ENCODE measurements around the gene COL11A2.
"Not testable (repeated sequence)": the region's sequence is repeated elsewhere in the genome, so short reads cannot be mapped to it uniquely, and the experiment has no call there.

Gene COL11A2

DNA sequence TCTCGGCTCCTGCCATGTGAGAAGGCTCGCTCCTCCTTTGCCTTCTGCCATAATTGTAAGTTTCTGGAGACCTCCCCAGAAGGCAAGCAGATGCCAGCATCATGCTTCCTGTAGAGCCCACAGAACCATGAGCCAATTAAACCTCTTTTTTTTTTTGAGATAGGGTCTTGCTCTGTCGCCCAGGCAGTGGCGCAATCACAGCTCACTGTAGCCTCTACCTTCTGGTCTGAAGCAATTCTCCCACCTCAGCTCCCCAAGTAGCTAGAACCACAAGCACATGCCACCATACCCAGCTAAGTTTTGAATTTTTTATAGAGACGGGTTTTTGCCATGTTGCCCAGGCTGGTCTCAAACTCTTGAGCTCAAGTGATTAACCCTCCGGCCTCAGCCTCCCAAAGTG lies 44.6 kb upstream of the COL11A2 start:
- H3K79me2 ChIP-seq (ENCODE audit: insufficient read depth, low read length): no peaks in the 10 kb centered on the region
- H3K27ac ChIP-seq (ENCODE audit: low read length): no peak overlapping the region
- H2AFZ ChIP-seq (ENCODE audit: low read depth, low read length): no peak overlapping the region
- H3K4me2 ChIP-seq (ENCODE audit: insufficient read depth, low read length): no peak overlapping the region
- no peaks in the 10 kb centered on the region for H3K9me3 ChIP-seq (ENCODE audit: insufficient read depth, low read length, severe bottlenecking)
- H4K20me1 ChIP-seq (ENCODE audit: insufficient read depth, low read length): no peaks in the 10 kb centered on the region
- peaks cover 25% of the 10 kb centered on the region for H3K27me3 ChIP-seq (ENCODE audit: insufficient read depth, low read length, poor library complexity)
- H3K9ac ChIP-seq (ENCODE audit: low read depth, low read length): no peak overlapping the region
- no peak for DNase-seq
- TF ChIP-seq, protein P1, sequence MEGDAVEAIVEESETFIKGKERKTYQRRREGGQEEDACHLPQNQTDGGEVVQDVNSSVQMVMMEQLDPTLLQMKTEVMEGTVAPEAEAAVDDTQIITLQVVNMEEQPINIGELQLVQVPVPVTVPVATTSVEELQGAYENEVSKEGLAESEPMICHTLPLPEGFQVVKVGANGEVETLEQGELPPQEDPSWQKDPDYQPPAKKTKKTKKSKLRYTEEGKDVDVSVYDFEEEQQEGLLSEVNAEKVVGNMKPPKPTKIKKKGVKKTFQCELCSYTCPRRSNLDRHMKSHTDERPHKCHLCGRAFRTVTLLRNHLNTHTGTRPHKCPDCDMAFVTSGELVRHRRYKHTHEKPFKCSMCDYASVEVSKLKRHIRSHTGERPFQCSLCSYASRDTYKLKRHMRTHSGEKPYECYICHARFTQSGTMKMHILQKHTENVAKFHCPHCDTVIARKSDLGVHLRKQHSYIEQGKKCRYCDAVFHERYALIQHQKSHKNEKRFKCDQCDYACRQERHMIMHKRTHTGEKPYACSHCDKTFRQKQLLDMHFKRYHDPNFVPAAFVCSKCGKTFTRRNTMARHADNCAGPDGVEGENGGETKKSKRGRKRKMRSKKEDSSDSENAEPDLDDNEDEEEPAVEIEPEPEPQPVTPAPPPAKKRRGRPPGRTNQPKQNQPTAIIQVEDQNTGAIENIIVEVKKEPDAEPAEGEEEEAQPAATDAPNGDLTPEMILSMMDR (IDR thresholded peaks at IDR 0.05; ENCODE audit: borderline replicate concordance, extremely low read depth, low read length, poor library complexity, severe bottlenecking): no peak
- no peak for TF ChIP-seq EZH2 (IDR thresholded peaks at IDR 0.05; ENCODE audit: borderline replicate concordance, low read depth, low read length, severe bottlenecking)
- no peak for ATAC-seq (ENCODE audit: insufficient read depth, low read depth)
- H3K4me3 ChIP-seq (ENCODE audit: low read depth in 1 of 2, low read length in 2 of 2): no peak overlapping the region
- no peaks in the 10 kb centered on the region for H3K4me1 ChIP-seq (ENCODE audit: insufficient read depth, low read length)
- H3K36me3 ChIP-seq (ENCODE audit: insufficient read depth, low read length): no peaks in the 10 kb centered on the region

DNA sequence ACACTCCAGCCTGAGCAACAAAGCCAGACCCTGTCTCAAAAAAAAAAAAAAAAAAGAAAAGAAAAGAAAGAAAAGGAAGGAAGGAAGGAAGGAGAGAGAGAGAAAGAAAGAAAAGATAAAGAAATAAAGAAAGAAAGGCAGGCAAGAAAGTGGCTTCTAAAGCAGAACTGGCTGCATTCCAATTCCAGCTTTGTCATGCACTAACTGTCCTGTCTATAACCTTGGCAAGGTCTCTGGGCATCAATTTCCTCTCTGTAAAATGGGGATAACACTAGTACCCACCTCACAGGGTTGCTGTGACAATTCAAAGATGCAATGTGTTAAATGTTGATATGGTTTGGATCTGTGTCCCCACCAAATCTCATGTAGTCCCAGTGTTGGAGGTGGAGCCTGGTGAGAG lies 44.1 kb upstream of the COL11A2 start:
- H3K9ac ChIP-seq (ENCODE audit: low read depth, low read length): no peak overlapping the region
- TF ChIP-seq EZH2 (IDR thresholded peaks at IDR 0.05; ENCODE audit: borderline replicate concordance, low read depth, low read length, severe bottlenecking): no peak
- TF ChIP-seq, protein P1 (IDR thresholded peaks at IDR 0.05; ENCODE audit: borderline replicate concordance, extremely low read depth, low read length, poor library complexity, severe bottlenecking): no peak
- DNase-seq (no peak), ATAC-seq (ENCODE audit: insufficient read depth, low read depth) (no peak)
- H2AFZ ChIP-seq (ENCODE audit: low read depth, low read length): no peak overlapping the region
- no peaks in the 10 kb centered on the region for H4K20me1 ChIP-seq (ENCODE audit: insufficient read depth, low read length)
- no peaks in the 10 kb centered on the region for H3K9me3 ChIP-seq (ENCODE audit: insufficient read depth, low read length, severe bottlenecking)
- no peak overlapping the region for H3K4me3 ChIP-seq (ENCODE audit: low read depth in 1 of 2, low read length in 2 of 2)
- no peaks in the 10 kb centered on the region for H3K36me3 ChIP-seq (ENCODE audit: insufficient read depth, low read length)
- H3K27me3 ChIP-seq (ENCODE audit: insufficient read depth, low read length, poor library complexity): peaks cover 25% of the 10 kb centered on the region
- no peak overlapping the region for H3K4me2 ChIP-seq (ENCODE audit: insufficient read depth, low read length)
- no peaks in the 10 kb centered on the region for H3K4me1 ChIP-seq (ENCODE audit: insufficient read depth, low read length)
- no peaks in the 10 kb centered on the region for H3K79me2 ChIP-seq (ENCODE audit: insufficient read depth, low read length)
- H3K27ac ChIP-seq (ENCODE audit: low read length): no peak overlapping the region

DNA sequence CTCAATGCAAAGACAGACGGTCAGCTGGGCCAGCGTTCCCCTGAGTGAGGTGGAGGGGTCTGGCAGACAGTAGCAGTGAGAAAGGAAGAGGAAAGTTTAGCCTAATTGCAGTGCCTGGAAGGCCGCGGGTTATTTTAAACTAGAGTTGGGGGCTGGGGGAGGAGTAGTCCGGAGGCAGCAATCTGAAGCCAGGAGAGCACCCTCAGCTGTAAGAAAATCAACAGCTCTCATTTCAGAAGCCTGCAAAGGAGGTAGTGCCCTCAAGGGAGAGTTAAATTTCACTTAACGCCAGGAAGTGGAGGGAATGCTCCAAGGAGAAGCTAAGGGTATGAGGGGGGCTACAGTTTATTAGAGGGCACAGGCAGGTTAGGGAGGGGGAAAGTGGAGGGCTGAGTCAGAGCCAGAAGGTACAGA lies 43.0 kb upstream of the COL11A2 start:
- no peak overlapping the region for H3K4me2 ChIP-seq (ENCODE audit: insufficient read depth, low read length)
- H3K36me3 ChIP-seq (ENCODE audit: insufficient read depth, low read length): no peaks in the 10 kb centered on the region
- no peak overlapping the region for H3K4me3 ChIP-seq (ENCODE audit: low read depth in 1 of 2, low read length in 2 of 2)
- ATAC-seq (ENCODE audit: insufficient read depth, low read depth) (no peak), DNase-seq (no peak)
- no peak overlapping the region for H3K9ac ChIP-seq (ENCODE audit: low read depth, low read length)
- no peak for TF ChIP-seq EZH2 (IDR thresholded peaks at IDR 0.05; ENCODE audit: borderline replicate concordance, low read depth, low read length, severe bottlenecking)
- TF ChIP-seq, protein P1 (IDR thresholded peaks at IDR 0.05; ENCODE audit: borderline replicate concordance, extremely low read depth, low read length, poor library complexity, severe bottlenecking): no peak
- no peaks in the 10 kb centered on the region for H3K79me2 ChIP-seq (ENCODE audit: insufficient read depth, low read length)
- no peaks in the 10 kb centered on the region for H3K4me1 ChIP-seq (ENCODE audit: insufficient read depth, low read length)
- H2AFZ ChIP-seq (ENCODE audit: low read depth, low read length): no peak overlapping the region
- no peaks in the 10 kb centered on the region for H4K20me1 ChIP-seq (ENCODE audit: insufficient read depth, low read length)
- H3K9me3 ChIP-seq (ENCODE audit: insufficient read depth, low read length, severe bottlenecking): no peaks in the 10 kb centered on the region
- peaks cover 25% of the 10 kb centered on the region for H3K27me3 ChIP-seq (ENCODE audit: insufficient read depth, low read length, poor library complexity)
- no peak overlapping the region for H3K27ac ChIP-seq (ENCODE audit: low read length)

DNA sequence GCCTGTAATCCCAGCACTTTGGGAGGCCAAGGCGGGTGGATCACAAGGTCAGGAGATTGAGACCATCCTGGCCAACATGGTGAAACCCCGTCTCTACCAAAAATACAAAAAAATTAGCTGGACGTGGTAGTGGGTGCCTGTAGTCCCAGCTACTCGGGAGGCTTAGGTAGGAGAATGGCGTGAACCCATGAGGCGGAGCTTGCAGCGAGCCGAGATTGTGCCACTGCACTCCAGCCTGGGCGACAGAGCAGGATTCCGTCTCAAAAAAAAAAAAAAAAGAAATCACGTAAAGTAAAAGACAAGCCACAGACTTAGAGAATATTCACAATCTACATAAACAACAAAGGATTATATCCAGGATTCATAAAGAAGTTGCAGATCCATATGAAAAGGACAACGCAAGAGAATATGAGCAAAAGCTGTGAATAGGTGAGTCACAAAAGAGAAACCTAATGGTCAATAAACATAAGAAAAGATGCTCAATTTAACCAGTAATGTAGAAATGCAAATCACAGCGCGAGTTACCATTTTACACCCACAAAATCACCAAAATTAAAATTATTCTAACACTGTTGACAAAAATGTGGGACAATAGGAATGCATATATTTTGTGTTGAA lies 34.3 kb upstream of the COL11A2 start:
- H3K4me2 ChIP-seq (ENCODE audit: insufficient read depth, low read length); H3K27me3 ChIP-seq (ENCODE audit: insufficient read depth, low read length, poor library complexity); H3K79me2 ChIP-seq (ENCODE audit: insufficient read depth, low read length); H3K4me1 ChIP-seq (ENCODE audit: insufficient read depth, low read length); H3K9me3 ChIP-seq (ENCODE audit: insufficient read depth, low read length, severe bottlenecking); H3K4me3 ChIP-seq (ENCODE audit: low read depth in 1 of 2, low read length in 2 of 2); H3K9ac ChIP-seq (ENCODE audit: low read depth, low read length); DNase-seq; ATAC-seq (ENCODE audit: insufficient read depth, low read depth); H3K36me3 ChIP-seq (ENCODE audit: insufficient read depth, low read length); H2AFZ ChIP-seq (ENCODE audit: low read depth, low read length); H4K20me1 ChIP-seq (ENCODE audit: insufficient read depth, low read length); H3K27ac ChIP-seq (ENCODE audit: low read length): not testable (repeated sequence)

Measured in DND-41 (cell line).